Measurements from ENCODE around the gene MYO10.
A peak's percentile ranks its signal among the peaks of the same experiment; 100 is the strongest.
"Not testable (repeated sequence)": the region's sequence is repeated elsewhere in the genome, so short reads cannot be mapped to it uniquely, and the experiment has no call there.

MYO10 gene

DNA sequence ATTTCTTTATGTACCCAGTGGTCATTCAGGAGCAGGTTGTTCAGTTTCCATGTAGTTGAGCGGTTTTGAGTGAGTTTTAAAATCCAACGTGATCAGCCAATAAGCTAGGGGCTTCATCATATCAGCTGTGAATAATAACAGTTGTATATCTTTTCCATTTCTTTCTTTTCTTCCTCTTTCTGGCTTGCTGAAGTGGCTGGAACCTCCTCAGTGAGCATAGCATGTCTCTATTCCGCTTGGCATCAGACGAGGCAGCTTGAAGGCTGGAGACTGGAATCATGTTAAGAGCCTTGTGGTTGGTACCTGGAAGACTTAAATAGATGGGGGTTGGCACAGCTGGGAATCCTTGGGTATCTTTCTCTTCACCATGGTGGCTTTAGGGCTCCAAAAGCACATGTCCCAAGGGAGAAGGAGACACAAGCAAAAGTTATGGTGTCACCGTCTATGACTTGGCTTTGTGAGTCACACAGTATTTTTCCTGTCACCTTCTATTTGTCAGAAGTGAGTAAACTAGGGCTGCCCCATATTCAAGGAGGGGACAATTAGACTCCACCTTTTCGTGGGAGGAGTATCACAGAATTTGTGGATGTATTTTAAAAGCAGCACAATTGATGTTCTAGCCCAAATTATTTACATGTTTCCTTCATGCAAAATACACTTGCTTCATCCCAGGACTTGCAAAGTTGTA, 281.3 kb downstream of the MYO10 start:
- Mint-ChIP-seq H3K9me3 (no peaks in the 10 kb centered on the region), H3K27me3 (no peaks in the 10 kb centered on the region), H3K4me1 (peaks cover 19% of the 10 kb centered on the region), H3K36me3 (ENCODE audit: low read depth) (no peaks in the 10 kb centered on the region), H3K4me3 (no peak overlapping the region), H3K27ac (peak overlapping the region; percentile 64)
- DNase-seq (no peak), ATAC-seq (peak; percentile 98)

DNA sequence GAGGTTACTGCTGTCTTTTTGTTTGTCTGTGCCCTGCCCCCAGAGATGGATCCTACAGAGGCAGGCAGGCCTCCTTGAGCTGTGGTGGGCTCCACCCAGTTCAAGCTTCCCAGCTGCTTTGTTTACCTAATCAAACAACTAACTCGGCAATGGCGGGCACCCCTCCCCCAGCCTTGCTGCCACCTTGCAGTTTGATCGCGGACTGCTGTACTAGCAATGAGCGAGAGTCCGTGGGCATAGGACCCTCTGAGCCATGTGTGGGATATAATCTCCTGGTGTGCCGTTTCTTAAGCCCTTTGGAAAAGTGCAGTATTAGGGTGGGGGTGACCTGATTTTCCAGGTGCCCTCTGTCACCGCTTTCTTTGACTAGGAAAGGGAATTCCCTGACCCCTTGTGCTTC, 287.3 kb downstream of the MYO10 start:
- H3K36me3 Mint-ChIP-seq (ENCODE audit: low read depth); H3K27me3 Mint-ChIP-seq; DNase-seq; H3K27ac Mint-ChIP-seq; H3K4me3 Mint-ChIP-seq; H3K4me1 Mint-ChIP-seq; ATAC-seq: not testable (repeated sequence)
- peaks cover 11% of the 10 kb centered on the region for H3K9me3 Mint-ChIP-seq

DNA sequence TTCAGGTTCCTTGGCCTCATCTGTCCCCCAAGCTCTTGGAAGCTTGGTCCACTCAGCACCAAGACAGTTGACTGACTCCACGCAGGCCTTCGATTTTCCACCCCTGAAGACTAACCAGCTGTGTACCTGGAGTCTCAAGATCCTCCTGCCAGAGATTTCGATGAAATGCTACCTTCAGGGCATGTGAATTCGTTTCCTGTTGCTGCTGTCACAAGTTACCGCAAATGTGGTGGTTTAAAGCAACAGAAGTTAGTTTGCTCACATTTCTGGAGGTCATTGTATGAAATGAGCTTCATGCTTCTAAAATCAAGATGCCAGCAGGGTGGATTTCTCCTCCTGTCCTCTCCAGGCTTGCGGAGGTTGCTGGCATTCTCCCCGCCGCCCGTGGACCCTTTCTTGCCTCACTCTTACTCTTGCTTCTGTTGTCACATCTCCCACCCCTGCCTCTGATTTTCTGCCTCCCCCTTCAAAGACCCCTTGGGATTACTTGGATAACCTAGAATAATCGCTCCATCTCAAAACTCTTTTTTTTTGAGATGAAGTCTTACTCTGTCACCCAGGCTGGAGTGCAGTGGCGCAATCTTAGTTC, 291.7 kb downstream of the MYO10 start:
- H3K27ac Mint-ChIP-seq: no peak overlapping the region
- H3K9me3 Mint-ChIP-seq: peaks cover 11% of the 10 kb centered on the region
- ATAC-seq (no peak), DNase-seq (no peak)
- H3K36me3 Mint-ChIP-seq (ENCODE audit: low read depth): no peaks in the 10 kb centered on the region
- no peak overlapping the region for H3K4me3 Mint-ChIP-seq
- H3K4me1 Mint-ChIP-seq: peaks cover 8% of the 10 kb centered on the region
- no peaks in the 10 kb centered on the region for H3K27me3 Mint-ChIP-seq

DNA sequence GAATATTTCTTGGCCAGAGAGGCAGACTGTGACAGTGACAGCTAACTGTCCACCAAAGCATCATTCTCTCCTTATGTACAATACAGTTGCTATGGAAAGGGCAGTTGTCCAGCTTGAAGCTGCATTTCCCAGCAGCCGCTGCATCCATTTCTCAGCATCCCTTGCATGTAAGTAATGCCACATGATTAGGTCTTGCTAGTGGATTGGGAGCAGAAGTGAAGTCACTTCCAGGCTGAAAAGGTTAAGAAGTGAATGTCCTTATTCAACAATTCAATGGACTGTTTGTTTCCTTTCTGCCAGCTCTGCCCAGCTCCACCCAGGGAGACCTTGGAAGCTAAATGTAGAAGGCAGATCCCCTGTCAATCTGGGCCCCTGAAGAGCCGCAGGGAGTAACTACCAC, 293.2 kb downstream of the MYO10 start:
- H3K36me3 Mint-ChIP-seq (ENCODE audit: low read depth): no peaks in the 10 kb centered on the region
- ATAC-seq: no peak
- peaks cover 8% of the 10 kb centered on the region for H3K4me1 Mint-ChIP-seq
- H3K27me3 Mint-ChIP-seq: no peaks in the 10 kb centered on the region
- no peak overlapping the region for H3K4me3 Mint-ChIP-seq
- H3K9me3 Mint-ChIP-seq: peaks cover 10% of the 10 kb centered on the region
- no peak overlapping the region for H3K27ac Mint-ChIP-seq
- DNase-seq: no peak

DNA sequence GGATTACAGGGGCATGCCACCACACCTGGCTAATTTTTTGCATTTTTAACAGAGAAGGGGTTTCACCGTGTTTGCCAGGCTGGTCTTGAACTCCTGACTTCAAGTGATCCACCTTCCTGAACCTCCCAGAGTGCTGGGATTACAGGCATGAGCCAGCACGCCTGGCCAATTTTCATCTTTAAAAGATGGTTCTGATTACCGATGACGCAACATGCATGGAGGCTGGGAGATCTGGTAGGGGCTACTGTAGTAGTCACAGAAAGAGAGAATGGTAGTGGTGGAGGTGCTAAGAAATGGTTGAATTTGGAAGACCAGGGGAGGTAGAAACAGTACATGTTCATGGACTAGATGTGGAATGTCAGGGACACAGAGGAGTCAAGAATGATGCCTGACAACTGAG, 296.9 kb downstream of the MYO10 start:
- DNase-seq (no peak), ATAC-seq (no peak)
- H3K4me1 Mint-ChIP-seq: peaks cover 4% of the 10 kb centered on the region
- peaks cover 2% of the 10 kb centered on the region for H3K27me3 Mint-ChIP-seq
- H3K4me3 Mint-ChIP-seq: no peak overlapping the region
- H3K9me3 Mint-ChIP-seq: no peaks in the 10 kb centered on the region
- H3K27ac Mint-ChIP-seq: no peak overlapping the region
- no peaks in the 10 kb centered on the region for H3K36me3 Mint-ChIP-seq (ENCODE audit: low read depth)

DNA sequence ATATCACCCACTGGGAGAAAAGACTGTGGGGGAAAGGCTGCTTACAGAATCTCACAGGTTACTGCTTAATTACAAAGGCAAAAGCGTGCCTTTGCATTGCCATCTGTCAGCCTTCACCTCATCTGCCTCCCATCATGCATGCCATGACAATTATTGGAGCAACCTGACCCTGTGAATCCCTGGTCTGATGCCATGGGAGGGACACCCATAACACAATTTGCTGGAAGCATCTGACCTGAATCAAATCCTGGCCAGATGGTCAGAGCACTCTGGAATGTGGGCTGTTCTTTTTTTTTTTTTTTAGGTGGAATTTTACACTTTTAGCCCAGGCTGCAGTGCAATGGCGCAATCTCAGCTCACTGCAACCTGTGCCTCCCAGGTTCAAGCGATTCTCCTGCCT, 307.7 kb downstream of the MYO10 start:
- H3K36me3 Mint-ChIP-seq (ENCODE audit: low read depth): no peaks in the 10 kb centered on the region
- H3K27ac Mint-ChIP-seq: no peak overlapping the region
- ATAC-seq: no peak
- peaks cover 10% of the 10 kb centered on the region for H3K9me3 Mint-ChIP-seq
- no peaks in the 10 kb centered on the region for H3K27me3 Mint-ChIP-seq
- peaks cover 58% of the 10 kb centered on the region for H3K4me1 Mint-ChIP-seq
- H3K4me3 Mint-ChIP-seq: no peak overlapping the region
- no peak for DNase-seq

DNA sequence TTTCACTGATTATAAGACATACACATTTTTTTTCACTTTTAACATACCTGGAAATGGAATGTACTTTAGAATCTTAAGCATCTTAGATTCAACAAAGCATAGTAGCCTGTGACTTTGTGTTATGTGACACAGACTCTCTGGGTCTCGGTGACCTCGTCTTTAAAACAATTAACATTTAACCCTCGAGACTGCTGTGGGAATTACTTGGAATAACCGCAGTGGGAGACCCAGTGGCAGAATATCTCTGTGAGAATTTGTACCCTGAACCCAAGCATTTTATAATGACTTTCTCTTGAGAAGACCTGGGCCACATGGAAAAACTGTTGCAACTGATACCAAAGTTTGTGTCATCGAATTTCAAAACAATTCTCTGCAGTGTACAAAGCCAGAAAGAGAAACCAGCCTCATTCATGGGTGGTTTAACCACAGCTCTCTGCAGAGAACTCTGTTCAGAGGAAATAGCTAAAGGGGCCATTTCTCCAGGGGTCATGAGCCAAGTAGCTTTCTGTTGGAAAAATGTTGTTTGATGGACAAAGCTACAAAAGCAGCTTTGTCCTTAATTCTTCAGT, 309.3 kb downstream of the MYO10 start:
- Mint-ChIP-seq H3K4me1 (peaks cover 58% of the 10 kb centered on the region), H3K9me3 (no peaks in the 10 kb centered on the region), H3K36me3 (ENCODE audit: low read depth) (peaks cover 1% of the 10 kb centered on the region), H3K27me3 (no peaks in the 10 kb centered on the region), H3K27ac (peak overlapping the region; percentile 63), H3K4me3 (peak overlapping the region; percentile 47)
- DNase-seq (no peak), ATAC-seq (peak; percentile 88)

DNA sequence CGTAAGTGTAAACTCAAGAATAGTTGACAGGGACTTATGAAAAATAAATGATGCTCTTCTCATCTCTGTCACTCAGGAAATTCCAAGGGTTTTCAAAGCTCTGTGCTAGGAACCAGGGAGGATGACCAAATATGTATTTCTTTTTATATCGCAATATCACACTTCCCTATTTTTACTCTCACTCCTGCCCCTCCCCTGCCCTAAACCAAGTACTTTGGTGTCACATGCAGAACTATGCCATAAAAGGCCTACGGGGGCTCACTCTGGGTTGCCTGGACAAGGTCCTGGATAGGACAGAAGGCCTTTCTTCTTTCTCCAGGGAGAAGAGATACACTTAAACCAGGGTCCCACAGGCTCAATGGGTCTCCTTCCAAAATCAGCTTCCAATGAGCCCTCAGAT, 311.0 kb downstream of the MYO10 start:
- ATAC-seq: no peak
- Mint-ChIP-seq H3K4me1 (peaks cover 50% of the 10 kb centered on the region), H3K36me3 (ENCODE audit: low read depth) (peaks cover 1% of the 10 kb centered on the region), H3K4me3 (no peak overlapping the region), H3K27ac (no peak overlapping the region), H3K9me3 (no peaks in the 10 kb centered on the region), H3K27me3 (no peaks in the 10 kb centered on the region)
- DNase-seq: no peak

DNA sequence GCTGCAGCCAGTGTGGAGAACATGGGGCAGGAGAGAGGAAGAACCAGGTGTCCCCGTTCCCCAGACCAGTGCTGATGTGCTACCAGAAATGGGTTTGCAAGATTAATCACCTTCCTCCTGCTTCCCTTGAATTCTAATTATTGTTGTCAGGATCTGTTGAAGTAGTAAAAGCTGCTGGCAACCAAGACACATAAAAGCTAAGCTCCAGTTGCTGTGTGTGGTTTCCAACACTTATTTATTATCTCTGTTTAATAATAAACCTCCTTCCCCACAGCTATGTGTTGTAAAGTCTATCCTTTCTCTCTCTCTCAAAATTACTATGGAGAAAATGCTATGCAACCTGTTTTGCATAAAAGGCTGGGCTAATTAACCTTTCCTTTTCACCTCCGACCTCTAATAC, 317.0 kb downstream of the MYO10 start:
- Mint-ChIP-seq H3K27me3 (no peaks in the 10 kb centered on the region), H3K36me3 (ENCODE audit: low read depth) (peaks cover 10% of the 10 kb centered on the region), H3K4me3 (no peak overlapping the region), H3K4me1 (peaks cover 16% of the 10 kb centered on the region), H3K27ac (no peak overlapping the region), H3K9me3 (no peaks in the 10 kb centered on the region)
- ATAC-seq: no peak
- no peak for DNase-seq

DNA sequence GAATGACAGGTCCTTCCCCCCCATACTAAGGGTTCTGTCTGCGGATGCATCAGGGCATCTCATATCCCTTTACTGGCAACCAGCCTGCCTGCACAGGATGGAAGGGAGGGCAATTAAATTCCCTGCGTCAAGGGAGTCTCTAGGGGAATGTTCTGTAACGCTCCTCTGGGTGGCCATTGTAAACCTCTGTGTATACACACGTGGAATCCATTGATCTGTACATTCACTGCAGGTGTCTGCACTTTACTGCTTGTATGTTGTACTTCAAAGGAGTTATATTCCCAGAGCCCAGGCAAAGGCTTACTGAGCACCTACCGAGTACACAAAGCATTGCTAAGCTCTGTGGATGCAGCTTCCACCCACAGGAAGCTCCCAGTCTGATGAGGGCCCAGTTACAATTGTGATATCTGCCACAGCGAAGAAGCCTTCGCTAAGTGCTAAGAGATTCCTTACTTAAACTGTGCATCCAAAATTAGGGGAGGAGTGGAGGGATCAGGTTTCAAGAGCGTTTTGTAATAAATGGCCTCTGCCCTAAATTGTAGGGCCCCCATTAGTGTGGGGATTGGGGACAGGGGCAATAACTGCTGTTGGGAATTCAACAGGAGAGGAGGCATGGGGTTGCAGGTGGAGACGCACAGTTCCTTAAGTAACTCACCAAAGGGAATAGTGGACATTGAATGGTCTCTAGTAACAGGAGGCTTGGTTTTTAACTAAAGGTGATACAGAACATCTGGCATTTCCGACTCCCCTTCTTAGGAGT, 317.8 kb downstream of the MYO10 start:
- no peak overlapping the region for H3K4me3 Mint-ChIP-seq
- no peaks in the 10 kb centered on the region for H3K27me3 Mint-ChIP-seq
- no peak overlapping the region for H3K27ac Mint-ChIP-seq
- DNase-seq: no peak
- H3K4me1 Mint-ChIP-seq: peaks cover 23% of the 10 kb centered on the region
- peaks cover 10% of the 10 kb centered on the region for H3K36me3 Mint-ChIP-seq (ENCODE audit: low read depth)
- no peaks in the 10 kb centered on the region for H3K9me3 Mint-ChIP-seq
- ATAC-seq: no peak

DNA sequence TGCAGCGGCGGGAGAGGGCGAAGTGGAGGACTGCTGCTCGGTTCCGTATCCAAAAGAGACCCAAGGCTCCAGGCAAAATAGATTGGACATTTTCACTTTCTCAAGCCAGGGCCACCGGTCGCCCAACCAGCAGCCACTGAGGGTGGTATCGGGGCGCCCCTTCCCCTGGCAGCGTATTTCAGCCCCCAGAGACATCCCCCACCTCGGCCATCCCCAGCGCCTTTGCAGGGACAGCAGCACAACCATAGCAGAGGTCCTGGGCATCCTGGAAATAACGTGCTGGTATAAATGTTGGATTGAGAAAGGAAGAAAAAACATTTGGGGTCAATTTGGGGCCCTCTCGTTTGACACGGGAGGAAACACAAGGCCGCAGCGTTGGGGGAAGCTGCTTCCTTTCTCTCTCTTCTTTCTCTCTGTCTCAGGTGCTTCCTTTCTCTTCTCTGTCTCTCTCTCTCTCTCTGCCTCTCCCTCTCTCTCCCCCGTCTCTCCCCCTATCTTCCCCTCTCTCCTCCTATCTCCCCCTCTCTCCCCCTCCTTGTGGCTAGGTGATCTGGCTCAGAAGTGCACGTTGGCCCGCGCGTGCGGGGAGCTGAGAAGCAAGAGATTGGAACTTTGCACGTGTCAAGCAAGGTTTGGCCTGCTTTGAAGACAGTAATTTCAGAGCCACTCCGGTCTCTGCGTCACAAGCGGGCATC, 318.7 kb downstream of the MYO10 start:
- H3K27ac Mint-ChIP-seq: no peak overlapping the region
- H3K4me3 Mint-ChIP-seq: no peak overlapping the region
- DNase-seq: peak; percentile 57
- no peaks in the 10 kb centered on the region for H3K27me3 Mint-ChIP-seq
- H3K9me3 Mint-ChIP-seq: no peaks in the 10 kb centered on the region
- peak; percentile 44 for ATAC-seq
- H3K4me1 Mint-ChIP-seq: peaks cover 31% of the 10 kb centered on the region
- H3K36me3 Mint-ChIP-seq (ENCODE audit: low read depth): peaks cover 9% of the 10 kb centered on the region

DNA sequence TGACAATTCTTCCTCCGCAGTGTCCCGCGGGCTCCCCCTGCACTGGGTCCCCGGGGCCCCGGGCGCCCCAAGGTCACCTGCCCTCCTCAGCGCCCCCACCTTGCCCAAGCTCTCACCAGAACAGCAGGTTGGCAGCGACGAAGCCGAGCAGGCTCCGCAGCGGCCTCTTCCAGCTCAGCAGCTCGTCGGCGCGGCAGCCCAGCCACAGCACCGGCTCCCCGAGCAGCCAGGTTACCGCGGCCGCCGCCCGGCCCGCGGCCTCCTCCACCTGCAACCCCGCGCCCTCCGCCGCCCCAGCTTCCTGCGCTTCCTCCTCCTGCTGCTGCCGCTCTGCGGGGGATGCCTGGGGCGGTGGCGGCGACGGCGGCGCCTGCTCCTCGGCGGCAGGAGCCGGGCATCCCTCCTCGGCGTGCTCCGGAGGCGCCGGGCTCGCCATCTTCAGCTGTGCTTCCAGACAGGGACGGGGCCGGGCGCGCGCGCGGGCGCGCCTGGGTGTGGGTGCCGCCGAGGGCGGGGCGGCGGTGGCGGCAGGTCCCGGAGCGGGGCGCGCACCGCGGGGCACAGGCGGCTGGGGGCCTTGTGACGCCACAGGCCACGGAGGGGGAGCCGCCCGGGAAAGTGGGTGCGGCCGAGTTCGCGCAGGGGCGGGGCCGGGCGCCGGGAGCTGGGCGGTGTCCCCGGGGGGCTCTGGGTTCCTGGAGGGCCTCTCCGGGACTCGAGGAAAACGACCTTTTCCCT, 319.4 kb downstream of the MYO10 start, which contains the start of gene RETREG1:
Gene RETREG1 (minus strand): TSS at position 462 of the 738 bp plus-strand sequence. CDS start 26 bp downstream, at position 436.
- peak; percentile 83 for DNase-seq
- Mint-ChIP-seq H3K27me3 (no peaks in the 10 kb centered on the region), H3K9me3 (no peaks in the 10 kb centered on the region)

DNA sequence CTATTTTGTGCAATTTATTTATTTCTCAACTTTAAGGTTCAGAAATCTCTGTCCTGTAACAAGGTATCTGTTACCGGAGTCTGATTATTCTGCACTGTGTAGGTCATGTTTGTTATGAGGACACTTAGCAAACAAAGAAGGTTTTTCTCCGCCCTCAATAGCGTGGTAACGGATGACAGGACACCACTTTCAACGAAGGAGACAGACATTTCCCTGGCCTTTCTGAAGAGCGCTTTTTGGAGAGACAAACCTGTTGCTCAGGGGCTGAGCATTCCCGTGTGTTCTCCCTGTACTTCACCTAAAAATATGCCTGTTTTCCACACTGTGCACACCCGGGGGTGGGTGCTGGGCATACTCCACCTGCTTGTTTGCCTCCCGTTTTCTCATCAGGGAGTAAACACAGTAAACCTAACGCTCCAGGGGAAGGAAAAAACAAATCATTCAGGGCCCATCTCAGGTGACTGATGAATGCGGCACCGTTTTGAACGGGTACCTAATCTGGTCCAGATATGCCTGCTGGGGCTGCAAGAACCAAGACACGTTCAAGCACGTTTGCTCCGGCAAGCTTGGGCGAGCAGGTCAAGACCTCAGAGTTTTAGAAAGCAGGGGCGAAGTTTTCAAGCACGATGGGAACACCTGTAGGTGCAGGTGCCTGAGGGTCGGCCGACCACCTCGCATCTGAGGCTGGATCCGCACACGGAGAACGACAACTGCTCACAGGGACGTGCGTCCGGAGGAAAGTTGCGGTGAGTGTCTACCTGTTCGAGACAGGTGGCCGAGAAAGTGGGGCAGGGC, 320.1 kb downstream of the MYO10 start:
- H3K4me1 Mint-ChIP-seq: peaks cover 45% of the 10 kb centered on the region
- H3K27me3 Mint-ChIP-seq: no peaks in the 10 kb centered on the region
- H3K36me3 Mint-ChIP-seq (ENCODE audit: low read depth): peaks cover 14% of the 10 kb centered on the region
- ATAC-seq (no peak), DNase-seq (no peak)
- H3K27ac Mint-ChIP-seq: peak overlapping the region; percentile 87
- no peaks in the 10 kb centered on the region for H3K9me3 Mint-ChIP-seq
- peak overlapping the region; percentile 94 for H3K4me3 Mint-ChIP-seq

More for the DNA sequence above, 319.4 kb downstream of the MYO10 start, which contains the start of gene RETREG1:
- Mint-ChIP-seq H3K4me3 (peak within 1 kb of the TSS; percentile 94), H3K27ac (peak within 1 kb of the TSS; percentile 87), H3K36me3 (ENCODE audit: low read depth) (peaks cover 8% of the 10 kb centered on the region), H3K4me1 (peaks cover 37% of the 10 kb centered on the region)
- ATAC-seq: peak; percentile 78

Data from activated naive CD8-positive, alpha-beta T cell treated with anti-CD3 and anti-CD28 coated beads, Interleukin-2, amount 50 U/mL, for 24 hours (primary cell).